Limb (tissue), 2 donors: Measurements from ENCODE around the gene PDE9A.

Experiments used
- DNase-seq, 2 donors: peaks; one replicate each; pipeline ENCODE4 v3.0.0-alpha.2; 2016; ENCODE audit errors: extremely low spot score in 2 of 2

Gene PDE9A

DNA sequence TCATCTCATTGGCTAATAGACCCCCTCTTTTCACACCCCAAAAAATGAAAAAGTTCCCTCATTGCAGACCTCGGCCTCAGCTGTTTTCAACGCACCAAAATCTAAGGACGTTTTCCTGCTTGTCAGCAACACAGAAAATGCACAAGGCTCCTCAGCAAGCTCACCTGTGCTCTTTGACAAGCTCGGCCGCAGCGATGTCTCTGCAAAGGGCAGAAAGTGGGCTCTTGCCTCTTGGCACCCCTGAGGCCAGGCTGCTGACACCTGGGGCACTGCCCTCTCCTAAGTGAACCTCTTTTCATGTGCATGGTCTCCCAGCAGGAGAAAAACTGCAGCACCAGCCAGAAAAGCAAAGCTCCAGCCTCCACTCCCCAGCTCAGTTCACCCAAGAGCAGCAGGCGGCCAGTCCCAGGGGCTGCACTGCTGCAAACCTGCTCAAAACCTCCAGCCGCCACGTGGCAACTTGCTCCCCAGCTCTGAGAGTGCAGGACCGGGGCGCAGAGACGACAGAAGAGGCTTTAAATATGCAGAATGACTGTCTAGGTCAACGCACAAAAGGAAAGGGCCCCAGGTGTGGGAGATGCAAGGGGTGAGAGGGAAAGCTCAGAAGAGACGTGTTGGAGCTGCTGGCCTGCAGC lies 101.7 kb downstream of the PDE9A start:
- no peak for DNase-seq

DNA sequence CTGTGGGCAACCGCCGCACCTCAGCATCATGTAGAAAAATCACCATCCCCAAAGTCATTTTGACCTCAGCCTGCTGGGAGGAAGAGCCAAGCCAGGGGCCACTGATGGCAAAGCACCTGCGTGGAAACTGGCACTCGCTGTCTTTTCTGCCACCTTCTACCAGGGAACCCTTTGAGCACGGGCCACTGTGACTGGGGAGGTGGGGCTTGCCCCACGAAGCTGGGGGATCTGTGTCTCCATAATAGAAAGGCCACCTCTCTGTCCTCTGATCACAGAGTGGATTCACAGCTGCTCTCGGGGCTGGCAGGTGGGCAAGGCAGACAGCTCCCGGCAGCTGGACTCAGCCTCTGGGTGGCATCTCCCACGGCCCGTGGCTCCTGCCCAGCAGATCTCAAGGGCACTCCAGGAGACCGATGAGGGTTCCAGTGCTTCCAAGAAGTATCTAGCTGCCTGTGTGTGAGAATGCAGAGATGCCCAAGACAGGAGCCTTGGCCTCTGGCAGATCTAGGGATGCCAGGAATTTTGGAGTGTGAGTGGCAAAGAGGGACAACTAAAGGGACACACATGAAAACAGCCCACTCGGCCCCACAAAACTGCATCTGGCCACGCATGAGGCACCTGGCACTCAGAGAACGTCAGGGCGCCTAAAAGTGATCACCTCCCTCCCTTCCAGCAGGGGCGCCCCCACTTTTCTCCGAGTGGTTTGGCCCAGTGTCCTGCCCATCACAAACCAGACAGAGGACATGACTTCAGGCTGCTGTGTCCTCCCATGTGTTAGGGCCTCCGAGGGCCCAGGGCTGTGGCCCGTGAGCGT lies 102.6 kb downstream of the PDE9A start:
- no peak for DNase-seq

DNA sequence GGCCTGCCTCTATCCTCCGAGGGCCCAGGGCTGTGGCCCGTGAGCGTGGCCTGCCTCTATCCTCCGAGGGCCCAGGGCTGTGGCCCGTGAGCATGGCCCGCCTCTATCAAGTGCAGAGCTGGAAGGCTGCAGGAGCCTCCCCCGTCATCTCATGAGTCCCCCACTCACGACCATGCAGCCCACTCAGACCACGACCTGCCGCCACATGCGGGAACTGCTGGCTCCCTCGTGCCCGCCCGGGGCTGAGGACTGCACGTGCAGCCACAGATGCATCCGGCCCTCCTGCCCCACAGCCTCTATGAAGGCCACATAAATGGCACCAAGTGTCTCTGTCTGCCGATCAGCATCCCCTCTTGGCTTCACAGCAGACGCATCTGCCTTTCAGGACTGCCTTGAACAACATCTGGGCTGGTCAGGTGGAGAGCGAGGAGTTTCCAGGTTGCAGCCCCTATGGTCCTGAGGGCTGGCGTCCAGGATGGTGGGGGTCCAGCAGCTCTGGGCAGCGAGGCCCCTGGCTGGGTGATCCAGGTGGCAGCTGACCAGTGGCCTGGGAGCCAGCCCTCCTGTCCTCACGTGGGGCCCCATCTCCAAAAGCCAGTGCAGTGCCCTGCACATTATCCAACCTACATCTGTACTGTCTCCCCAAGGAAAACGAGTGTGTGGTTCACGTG lies 103.3 kb downstream of the PDE9A start:
- no peak for DNase-seq

DNA sequence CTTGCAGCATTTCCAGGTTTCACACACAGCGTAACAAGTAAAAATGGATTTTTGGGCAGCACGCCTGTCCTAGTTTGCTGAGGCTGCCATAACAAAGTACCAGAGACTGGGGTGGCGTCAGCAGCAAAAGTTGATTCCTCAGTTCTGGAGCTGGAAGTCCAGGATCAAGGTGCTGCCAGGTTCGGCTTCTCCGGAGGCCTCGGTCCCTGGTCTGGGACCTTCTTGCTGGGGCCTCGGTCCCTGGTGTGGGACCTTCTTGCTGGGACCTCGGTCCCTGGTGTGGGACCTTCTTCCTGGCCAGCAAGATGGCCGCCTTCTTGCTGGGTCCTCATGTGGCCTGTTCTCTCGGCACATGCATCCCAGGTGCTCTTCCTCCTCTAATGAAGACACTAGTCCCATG lies 104.0 kb downstream of the PDE9A start:
- DNase-seq, result no peak

DNA sequence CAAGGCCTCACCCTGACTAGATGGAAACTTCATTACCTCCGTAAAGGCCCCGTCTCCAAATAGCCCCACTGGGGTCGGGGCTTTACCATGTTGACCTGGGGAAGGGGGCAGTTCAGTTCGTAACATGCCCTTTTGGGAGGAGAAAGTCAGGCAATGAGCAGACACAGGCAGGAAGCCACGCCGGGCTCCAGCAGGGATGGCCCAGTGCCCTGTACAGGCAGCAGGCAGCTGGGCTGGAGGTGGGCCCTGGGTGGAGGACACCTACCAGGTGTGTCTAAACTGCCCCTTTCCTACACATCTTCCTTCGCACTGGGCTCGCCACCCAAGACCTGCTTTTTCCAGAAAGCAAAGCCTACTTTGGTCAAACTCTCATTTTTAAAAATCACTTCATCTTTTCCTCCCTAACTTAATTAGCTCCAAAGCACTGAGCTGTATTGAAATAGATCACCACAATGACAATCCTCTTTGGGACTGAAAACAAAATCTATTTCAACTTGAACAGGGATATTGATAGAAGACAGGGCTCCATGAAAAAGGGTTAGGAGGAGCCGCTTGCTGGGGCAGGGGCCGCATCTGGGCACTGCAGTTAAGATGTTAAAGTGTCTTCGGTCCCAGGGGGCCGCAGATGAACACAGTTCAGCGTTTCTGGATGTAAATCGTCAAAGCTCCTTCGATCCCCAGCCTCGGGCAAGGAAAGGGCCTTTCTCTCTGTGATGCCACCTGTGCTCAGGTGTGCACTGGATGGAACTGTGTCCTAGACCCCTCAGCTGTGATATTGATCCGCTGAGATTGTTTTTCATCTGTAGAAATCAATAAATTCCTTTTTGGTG lies 104.6 kb downstream of the PDE9A start:
- no peak for DNase-seq

DNA sequence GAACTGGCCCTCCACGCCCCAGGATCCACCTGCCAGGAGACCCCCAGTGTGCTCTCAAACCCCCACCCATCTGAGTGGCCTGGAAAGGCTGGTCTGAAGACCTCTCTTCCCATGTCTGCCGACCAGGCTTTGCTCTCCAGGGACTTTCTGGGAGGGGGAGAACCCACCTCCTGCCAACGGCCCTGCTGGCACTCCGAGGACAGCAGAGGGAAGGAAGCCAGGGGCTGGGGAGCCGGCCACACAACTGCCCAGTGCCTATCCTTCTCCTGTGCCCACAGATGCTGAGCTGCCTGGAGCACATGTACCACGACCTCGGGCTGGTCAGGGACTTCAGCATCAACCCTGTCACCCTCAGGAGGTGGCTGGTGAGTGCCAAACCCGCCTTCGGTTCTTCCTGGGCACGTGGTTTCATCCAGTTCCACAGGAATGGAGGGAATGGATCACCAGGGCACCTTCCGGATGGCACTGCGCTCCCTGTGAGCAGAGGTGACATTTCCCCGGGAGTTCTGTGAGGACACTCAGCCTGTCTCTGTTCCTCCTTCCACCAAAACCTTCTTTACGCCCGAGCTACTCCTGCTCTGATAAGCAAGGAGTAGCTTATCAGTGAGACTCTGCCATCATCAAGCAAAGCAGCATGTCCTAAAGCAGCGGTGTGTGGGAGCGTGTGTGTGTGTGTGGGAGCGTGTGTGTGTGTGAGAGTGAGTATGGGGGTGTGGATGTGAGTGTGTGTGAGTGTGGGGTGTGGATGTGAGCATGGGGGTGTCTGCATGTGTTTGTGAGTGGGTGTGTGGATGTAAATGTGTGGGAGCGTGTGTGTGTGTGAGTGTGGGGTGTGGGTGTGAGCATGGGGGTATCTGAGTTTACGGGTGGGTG lies 105.5 kb downstream of the PDE9A start:
- no peak for DNase-seq

DNA sequence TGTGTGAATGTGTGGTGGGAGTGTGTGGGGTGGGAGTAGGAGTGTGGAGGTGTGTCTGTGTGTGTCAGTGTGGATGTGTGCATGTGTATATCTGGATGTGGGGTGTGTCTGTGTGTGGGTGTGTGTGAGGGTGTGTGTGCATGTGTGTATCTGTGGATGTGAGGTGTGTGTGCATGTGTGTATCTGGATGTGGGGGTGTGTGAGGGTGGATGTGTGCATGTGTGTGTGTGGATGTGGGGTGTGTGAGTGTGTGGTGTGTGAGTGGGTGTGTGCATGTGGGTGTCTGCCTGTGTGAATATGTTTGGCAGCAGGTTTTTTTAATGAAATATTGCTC lies 106.1 kb downstream of the PDE9A start:
- DNase-seq, result no peak

DNA sequence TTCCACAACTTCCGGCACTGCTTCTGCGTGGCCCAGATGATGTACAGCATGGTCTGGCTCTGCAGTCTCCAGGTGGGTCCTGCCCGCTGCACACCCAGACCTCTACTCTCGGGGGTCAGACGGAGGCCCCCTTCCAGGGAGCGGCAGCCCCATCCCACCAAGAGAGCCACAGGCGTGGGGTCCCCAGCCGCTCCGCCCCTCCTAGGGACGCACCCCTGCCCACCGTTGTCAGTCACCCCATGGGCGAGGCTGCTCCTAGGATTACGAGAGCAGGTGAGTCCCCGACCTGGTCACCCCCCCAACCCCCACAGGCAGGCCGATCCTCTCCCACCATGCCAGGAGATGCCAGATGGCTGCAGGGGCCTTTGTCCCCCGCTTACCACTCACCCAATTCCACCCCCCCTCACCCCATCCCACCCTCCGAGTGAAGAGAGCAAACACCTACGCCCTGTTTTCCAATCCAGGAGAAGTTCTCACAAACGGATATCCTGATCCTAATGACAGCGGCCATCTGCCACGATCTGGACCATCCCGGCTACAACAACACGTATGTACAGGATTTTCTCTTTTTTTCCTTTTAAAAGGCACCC lies 107.0 kb downstream of the PDE9A start:
- DNase-seq, result no peak

DNA sequence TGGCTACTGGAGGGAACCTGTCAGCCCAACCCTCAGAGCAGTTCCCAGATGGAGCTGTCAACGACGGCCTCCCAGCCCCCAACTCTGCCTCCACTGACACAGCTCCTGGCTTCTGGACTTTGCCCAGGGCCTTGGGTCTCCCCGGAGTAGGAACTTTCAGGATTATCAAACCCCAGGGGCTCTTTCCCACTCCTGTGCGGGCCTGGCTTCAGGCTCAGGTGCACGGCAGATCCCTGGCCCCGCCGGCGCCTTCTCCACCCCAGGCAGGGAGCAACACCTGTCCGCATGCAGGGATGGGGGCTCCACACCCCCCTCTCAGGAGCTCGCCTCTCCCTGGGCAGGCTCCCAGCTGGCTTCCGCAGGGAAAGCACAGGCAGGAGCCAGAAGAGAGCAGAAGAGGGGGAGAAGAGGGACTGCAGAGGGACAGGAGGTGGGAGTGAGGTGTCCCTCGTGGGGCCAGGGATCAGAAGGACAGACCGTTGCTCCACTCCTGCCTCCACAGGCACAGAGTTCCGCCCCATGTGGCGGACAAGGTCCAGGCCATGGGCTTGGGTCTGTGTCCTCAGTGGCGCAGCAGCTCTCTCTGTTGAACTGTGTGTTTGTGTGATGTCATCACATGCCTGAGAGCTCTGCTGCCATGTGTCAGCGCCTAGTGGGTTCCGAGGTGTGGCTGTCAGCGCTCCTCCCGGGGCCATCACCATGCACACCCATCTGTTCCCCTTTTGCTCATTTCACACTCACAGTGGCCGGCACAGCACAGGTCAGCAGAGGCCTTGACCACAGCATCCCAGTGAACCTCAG lies 107.7 kb downstream of the PDE9A start:
- no peak for DNase-seq

DNA sequence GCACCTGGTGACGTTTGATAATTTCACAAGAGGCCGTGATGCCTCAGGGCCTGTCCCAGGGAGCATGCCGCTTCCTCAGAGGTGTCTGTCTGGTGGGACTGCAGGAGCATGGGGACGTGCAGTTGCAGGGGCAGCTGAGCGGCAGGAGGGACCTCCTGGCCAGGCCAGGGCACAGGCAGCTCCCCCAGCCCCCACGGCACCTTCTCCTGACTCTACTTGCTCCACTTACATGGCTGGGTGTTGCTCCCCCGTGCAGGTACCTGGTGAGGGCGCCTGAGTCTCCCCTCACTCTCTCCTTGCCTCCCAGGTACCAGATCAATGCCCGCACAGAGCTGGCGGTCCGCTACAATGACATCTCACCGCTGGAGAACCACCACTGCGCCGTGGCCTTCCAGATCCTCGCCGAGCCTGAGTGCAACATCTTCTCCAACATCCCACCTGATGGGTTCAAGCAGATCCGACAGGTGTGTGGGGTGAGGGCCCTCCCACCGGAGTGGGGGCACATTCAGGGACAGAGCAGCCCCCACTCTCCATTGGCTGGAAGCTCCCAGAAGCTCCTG lies 108.4 kb downstream of the PDE9A start:
- no peak for DNase-seq

DNA sequence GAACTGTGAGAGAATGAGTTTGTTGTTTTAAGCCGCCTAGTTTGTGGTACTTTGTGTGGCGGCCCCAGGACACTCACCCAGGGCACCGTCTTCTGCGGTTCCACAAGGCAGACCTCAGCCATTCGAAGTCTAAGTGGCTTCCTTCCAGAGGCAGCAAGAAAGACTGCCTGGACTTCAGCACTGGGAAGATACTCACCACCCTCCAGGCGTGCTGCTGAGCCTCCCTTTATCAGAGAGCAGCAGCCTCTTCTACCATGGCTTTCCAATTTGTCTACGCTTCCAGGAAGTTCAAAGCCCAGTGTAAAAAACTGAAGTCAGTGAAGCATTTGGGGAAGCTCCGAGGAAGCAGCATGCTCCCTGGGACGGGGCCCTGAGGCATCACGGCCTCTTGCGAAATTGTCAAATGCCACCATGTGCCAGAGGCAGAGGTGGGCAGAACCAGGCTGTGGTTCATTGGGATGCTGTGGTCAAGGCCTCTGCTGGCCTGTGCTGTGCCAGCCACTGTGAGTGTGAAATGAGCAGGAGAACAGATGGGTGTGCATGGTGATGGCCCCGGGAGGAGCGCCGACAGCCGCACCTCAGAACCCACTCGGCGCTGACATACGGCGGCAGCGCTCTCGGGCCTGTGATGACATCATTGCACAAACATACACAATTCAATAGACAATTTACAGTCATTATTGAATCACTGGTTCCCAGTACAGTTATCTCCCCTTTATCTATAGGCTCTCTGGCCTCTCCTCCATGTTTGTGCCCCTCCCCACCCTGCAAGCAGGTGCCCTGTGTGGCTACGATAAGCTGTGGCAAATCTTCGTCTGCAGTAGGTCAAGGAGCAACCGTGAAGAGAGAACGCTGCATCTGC lies 110.4 kb downstream of the PDE9A start:
- no peak for DNase-seq

DNA sequence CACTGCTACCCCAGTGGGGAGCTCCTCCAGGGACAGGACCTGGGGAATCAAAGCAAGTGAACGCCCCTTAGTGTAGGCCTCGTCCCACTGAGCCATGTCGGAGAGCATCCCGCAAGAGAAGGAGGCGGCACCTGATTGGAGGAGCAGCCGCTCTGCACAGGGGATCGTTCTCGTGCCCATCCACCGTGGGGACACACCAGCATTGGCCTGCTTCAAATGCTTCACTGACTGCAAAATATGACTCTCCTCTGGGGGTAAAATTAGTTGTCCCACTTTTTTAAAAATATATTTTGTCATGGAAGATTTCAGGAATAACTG lies 111.0 kb downstream of the PDE9A start:
- no peak for DNase-seq

DNA sequence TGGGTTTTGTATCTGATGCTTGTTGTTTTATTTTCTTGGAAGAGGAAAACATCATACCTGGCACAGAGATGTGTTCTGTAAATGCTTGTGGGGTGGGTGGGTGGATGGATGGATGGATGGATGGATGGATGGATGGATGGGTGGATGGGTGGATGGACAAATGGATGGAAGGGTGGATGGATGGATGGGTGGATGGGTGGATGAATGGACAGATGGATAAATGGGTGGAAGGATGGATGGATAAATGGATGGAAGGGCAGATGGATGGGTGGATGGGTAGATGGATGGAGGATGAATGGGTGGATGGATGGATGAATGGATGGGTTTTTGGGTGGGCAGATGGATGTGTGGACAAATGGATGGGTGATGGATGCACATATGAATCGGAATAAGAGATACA lies 111.5 kb downstream of the PDE9A start:
- DNase-seq, result no peak

DNA sequence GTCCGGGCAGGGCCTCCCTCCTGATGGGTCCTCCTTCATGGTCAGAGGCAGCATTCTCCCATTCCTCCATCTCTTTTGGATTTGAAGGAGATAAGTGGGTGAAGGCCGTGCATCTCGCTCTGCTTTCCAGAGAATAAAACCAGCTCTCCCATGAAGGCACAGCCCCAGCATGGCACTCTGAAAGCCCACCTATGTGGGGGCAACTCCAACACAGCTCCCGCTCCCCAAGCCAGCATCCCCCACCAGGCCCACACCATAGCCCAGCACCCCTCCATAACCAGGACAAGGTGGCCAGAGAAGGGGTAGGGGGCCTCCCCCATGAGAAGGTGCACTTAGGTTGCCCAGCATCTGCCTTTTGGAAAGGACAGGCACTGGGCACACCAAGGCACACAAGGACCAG lies 112.2 kb downstream of the PDE9A start:
- no peak for DNase-seq

DNA sequence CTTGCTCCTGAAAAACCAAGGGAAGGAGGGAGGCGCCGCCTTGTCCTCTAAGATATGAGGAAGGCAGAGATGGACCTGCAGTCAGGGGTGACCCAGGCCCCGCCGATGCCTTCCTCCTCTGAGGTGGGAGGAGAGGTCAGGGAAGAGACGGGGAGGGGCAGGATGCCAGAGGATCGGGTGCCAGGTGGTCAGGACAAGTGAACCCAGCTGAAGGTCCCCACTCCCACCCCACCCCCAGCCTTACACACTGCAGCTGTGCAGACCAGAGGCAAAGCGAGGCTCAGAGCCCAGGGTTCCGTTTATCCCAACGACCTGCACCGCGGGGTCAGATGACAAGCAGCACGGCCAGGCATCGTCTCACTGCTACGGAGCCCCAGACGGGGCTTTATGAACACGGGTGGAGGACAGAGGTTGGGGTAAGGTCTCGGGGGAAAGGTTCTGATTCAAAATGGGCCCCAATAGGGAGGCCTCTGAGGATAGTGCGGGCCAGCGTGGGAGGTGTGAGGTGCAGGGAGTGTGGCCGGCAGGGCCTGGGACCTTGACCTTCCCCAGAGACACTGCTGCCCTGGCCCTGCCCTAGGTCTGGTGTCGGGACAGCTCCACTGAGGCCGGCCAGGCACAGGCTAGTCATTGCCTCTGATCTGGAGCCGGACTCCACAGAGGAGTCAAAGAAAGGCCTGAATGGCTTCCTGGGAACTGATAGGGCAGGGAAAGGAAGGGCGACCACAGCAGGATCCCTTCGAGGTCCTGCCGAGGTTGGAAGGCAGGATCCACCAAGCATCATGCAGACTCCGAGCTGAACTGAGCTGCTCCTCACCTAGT lies 113.5 kb downstream of the PDE9A start:
- DNase-seq, result no peak

DNA sequence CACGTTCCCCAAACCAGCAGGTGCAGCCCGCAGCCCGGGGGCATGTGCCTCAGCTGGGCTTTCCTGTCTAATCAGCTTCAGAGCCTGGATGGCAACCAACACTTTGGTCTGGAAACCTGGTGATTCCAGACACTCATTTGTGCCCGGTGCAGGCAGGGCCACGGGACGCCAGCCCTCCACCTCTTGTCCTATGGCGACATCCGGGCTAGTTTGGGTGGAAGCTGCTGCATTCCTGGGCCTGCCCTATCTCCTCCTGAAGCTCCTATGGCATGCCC lies 114.1 kb downstream of the PDE9A start:
- no peak for DNase-seq

DNA sequence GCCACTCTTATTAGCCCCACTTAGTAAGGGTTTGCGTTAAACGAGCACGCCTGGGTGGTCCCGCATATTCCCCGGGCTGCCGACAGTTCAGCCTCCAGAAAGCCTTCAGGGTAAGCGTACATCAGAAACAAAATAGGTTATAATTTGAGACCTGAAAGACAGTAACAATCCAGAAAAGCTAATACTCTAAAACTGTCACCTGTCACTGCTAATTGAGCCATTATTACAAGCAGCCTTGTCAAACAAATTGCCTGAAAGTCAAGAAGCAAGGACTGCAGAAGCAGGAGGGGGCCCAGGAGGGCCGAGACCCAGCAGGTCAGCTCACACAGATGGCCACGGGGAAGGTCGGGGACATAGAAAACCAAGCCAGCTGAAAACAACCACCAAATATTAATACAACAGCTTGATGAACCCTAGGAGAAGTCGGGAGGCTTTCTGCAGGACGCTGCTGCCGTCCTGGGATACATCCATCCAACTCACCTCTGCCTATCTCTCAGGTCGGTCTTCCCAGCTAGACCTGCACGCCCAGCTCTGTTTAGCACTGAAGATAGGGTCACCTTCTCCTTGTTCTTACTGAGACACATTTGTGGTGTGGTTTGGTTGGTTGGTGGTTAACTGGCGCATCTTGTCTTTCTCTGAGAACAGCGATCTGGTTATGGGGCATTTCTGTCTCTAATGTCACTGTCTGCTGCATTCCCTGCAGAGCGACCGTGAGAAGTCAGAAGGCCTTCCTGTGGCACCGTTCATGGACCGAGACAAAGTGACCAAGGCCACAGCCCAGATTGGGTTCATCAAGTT lies 115.1 kb downstream of the PDE9A start:
- DNase-seq, result no peak
